ENCODE data around the gene DHRS13. TPM values are rescaled to one million over a fixed set of nuclear protein-coding genes. Genes with fewer than 3 reads are reported as not detected.

DHRS13 gene
- total RNA-seq, 2 experiments from 2014 or later: 28.4 to 29.2 TPM

- no TSS peak for BruUV-seq (replicated peaks)
Measured at GRCh38 chr17:28871056-28871579, 31.8 kb downstream of the DHRS13 start.

GRCh38 chr17:28867276-28867675 is 35.6 kb downstream of the DHRS13 start:
- TF ChIP-seq CTCF (conservative IDR thresholded peaks at IDR 0.05; ENCODE audit: low read length) (no peak), EZH2phosphoT487 (IDR thresholded peaks at IDR 0.05; ENCODE audit: borderline replicate concordance, low read depth, low read length) (no peak)
- no peak overlapping the region for H3K4me3 ChIP-seq (ENCODE audit: low read depth, low read length, poor library complexity, severe bottlenecking)
- H3K4me1 ChIP-seq (ENCODE audit: insufficient read depth, low read length, poor library complexity, severe bottlenecking): peaks cover 25% of the 10 kb centered on the region
- no peaks in the 10 kb centered on the region for H3K9me2 ChIP-seq (ENCODE audit: insufficient read depth, low read length)
- H3K4me2 ChIP-seq (ENCODE audit: low read length): no peak overlapping the region
- H2AFZ ChIP-seq (ENCODE audit: low read length): peak overlapping the region; percentile 73
- CTCF ChIA-PET (ENCODE audit: unreplicated experiment): no interaction called here
- H3K27ac ChIP-seq (ENCODE audit: low read depth, low read length, poor library complexity, severe bottlenecking): no peak overlapping the region
- H4K20me1 ChIP-seq (ENCODE audit: insufficient read depth, low read length): no peaks in the 10 kb centered on the region
- intact Hi-C loops (cut with micrococcal nuclease; ENCODE audit: unreplicated experiment): no loop called here
- no peaks in the 10 kb centered on the region for H3K79me2 ChIP-seq (ENCODE audit: insufficient read depth, low read depth, low read length)
- DNase-seq (ENCODE audit: low spot score): no peak
- POLR2A ChIA-PET: interaction anchor here (0.9 kb wide), 1 partner anchor 25 kb away, joined by 4 read pairs; the partner anchor contains the start of gene FAM222B
- no peaks in the 10 kb centered on the region for H3K36me3 ChIP-seq (ENCODE audit: insufficient read depth, low read length)
- no peaks in the 10 kb centered on the region for H3K9me3 ChIP-seq (ENCODE audit: low read length)
- no TSS peak for BruUV-seq (replicated peaks)

More at GRCh38 chr17:28871056-28871579, 31.8 kb downstream of the DHRS13 start:
- Histone ChIP-seq H3K27ac (ENCODE audit: low read depth, low read length, poor library complexity, severe bottlenecking) (peak overlapping the region; percentile 40), H3K36me3 (ENCODE audit: insufficient read depth, low read length) (no peaks in the 10 kb centered on the region), H3K9me3 (ENCODE audit: low read length) (no peaks in the 10 kb centered on the region), H3K79me2 (ENCODE audit: insufficient read depth, low read depth, low read length) (no peaks in the 10 kb centered on the region), H2AFZ (ENCODE audit: low read length) (peak overlapping the region; percentile 90), H3K4me2 (ENCODE audit: low read length) (peak overlapping the region; percentile 18; the same call in 1 of the 2 replicates), H3K4me1 (ENCODE audit: insufficient read depth, low read length, poor library complexity, severe bottlenecking) (peaks cover 14% of the 10 kb centered on the region), H4K20me1 (ENCODE audit: insufficient read depth, low read length) (no peaks in the 10 kb centered on the region), H3K9me2 (ENCODE audit: insufficient read depth, low read length) (no peaks in the 10 kb centered on the region), H3K4me3 (ENCODE audit: low read depth, low read length, poor library complexity, severe bottlenecking) (no peak overlapping the region)
- intact Hi-C loops (cut with micrococcal nuclease; ENCODE audit: unreplicated experiment): no loop called here
- CTCF ChIA-PET (ENCODE audit: unreplicated experiment): interaction anchor here (0.6 kb wide), 1 partner anchor 108 kb away, joined by 4 read pairs; no protein-coding TSS in a partner anchor
- peak; percentile 82 for DNase-seq (ENCODE audit: low spot score)
- no peak for TF ChIP-seq EZH2phosphoT487 (IDR thresholded peaks at IDR 0.05; ENCODE audit: borderline replicate concordance, low read depth, low read length)
- POLR2A ChIA-PET: interaction anchor here (0.6 to 1.6 kb wide), 5 partner anchors 22 to 151 kb away, joined by 3 to 8 read pairs (median 4); partner anchors contain the start of genes FAM222B and RPL23A

DNA sequence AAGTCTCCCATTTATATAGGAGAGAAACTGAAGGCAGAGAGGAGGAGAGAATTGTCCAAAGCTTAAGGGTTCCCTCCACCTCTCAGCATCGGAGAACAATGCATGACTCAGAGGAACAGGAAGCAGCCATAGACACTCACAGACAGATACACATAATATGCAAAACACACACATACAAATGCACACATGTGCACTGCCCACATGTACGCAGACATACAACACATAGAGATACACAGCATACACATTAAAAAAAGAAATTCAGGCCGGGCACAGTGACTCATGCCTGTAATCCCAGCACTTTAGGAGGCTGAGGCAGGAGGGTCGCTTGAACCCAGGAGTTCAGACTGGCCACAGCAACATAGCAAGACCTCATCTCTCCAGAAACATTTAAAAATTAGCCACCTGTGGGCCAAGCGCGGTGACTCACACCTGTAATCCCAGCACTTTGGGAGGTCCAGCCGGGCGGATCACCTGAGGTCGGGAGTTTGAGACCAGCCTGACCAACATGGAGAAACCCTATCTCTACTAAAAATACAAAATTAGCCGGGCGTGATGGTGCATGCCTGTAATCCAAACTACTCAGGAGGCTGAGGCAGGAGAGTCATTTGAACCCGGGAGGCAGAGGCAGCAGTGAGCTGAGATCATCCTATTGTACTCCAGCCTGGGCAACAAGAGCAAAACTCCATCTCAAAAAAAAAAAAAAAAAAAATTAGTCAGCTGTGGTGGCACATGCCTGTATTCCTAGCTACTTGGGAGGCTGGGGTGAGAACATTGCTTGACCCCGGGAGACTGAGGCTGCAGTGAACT is 36.7 kb downstream of the DHRS13 start:
- peak overlapping the region; percentile 71; the same call in 1 of the 2 replicates for H2AFZ ChIP-seq (ENCODE audit: low read length)
- H3K4me1 ChIP-seq (ENCODE audit: insufficient read depth, low read length, poor library complexity, severe bottlenecking): peaks cover 20% of the 10 kb centered on the region
- no TSS peak for BruUV-seq (replicated peaks)
- H3K36me3 ChIP-seq (ENCODE audit: insufficient read depth, low read length): peaks cover 8% of the 10 kb centered on the region
- ChIA-PET POLR2A (interaction anchor here (0.6 to 1.2 kb wide), 4 partner anchors 10 to 457 kb away, joined by 3 to 6 read pairs (median 4); partner anchors contain the start of gene FAM222B), CTCF (ENCODE audit: unreplicated experiment) (interaction anchor here (0.6 kb wide), 1 partner anchor 33 kb away, joined by 3 read pairs; no protein-coding TSS in a partner anchor)
- H4K20me1 ChIP-seq (ENCODE audit: insufficient read depth, low read length): no peaks in the 10 kb centered on the region
- H3K79me2 ChIP-seq (ENCODE audit: insufficient read depth, low read depth, low read length): no peaks in the 10 kb centered on the region
- peak overlapping the region; percentile 40 for H3K4me2 ChIP-seq (ENCODE audit: low read length)
- TF ChIP-seq EZH2phosphoT487 (IDR thresholded peaks at IDR 0.05; ENCODE audit: borderline replicate concordance, low read depth, low read length): no peak
- TF ChIP-seq CTCF (conservative IDR thresholded peaks at IDR 0.05; ENCODE audit: low read length): no peak
- H3K4me3 ChIP-seq (ENCODE audit: low read depth, low read length, poor library complexity, severe bottlenecking): no peak overlapping the region
- no peaks in the 10 kb centered on the region for H3K9me2 ChIP-seq (ENCODE audit: insufficient read depth, low read length)
- intact Hi-C loops (cut with micrococcal nuclease; ENCODE audit: unreplicated experiment): no loop called here
- DNase-seq (ENCODE audit: low spot score): peak; percentile 56
- H3K27ac ChIP-seq (ENCODE audit: low read depth, low read length, poor library complexity, severe bottlenecking): peak overlapping the region; percentile 46
- H3K9me3 ChIP-seq (ENCODE audit: low read length): no peaks in the 10 kb centered on the region
